ENCODE data around the gene METTL16.

DNA sequence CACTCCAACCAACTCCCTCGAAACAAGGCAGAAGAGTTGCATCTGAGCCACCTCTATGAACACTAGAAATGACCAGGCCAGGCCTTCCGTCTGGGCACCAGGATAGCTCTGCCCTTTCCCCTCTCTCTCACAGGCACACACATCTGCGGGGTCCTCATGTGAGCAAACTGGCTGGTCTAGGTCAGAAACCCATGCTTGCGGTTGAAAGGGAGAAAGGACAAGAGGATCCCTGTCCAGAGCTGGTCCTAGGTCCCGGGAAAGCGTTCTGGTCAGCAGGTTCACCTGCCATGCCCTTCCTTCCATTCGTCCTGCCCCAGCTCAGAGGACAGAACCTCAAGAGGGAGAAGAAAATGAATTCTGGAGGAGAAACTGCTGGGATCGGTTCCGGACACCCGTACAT is 113.5 kb downstream of the METTL16 start:
- TF ChIP-seq, protein P1, sequence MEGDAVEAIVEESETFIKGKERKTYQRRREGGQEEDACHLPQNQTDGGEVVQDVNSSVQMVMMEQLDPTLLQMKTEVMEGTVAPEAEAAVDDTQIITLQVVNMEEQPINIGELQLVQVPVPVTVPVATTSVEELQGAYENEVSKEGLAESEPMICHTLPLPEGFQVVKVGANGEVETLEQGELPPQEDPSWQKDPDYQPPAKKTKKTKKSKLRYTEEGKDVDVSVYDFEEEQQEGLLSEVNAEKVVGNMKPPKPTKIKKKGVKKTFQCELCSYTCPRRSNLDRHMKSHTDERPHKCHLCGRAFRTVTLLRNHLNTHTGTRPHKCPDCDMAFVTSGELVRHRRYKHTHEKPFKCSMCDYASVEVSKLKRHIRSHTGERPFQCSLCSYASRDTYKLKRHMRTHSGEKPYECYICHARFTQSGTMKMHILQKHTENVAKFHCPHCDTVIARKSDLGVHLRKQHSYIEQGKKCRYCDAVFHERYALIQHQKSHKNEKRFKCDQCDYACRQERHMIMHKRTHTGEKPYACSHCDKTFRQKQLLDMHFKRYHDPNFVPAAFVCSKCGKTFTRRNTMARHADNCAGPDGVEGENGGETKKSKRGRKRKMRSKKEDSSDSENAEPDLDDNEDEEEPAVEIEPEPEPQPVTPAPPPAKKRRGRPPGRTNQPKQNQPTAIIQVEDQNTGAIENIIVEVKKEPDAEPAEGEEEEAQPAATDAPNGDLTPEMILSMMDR (conservative IDR thresholded peaks at IDR 0.05; ENCODE audit: low read length) = no peak
- no peak for TF ChIP-seq EZH2phosphoT487 (IDR thresholded peaks at IDR 0.05; ENCODE audit: borderline replicate concordance, low read depth, low read length)
